Cardiac fibroblast (primary cell): ENCODE measurements around the gene TAS2R9.
"Not testable (repeated sequence)": the region's sequence is repeated elsewhere in the genome, so short reads cannot be mapped to it uniquely, and the experiment has no call there.

Experiments
- DNase-seq, 2 donors: peaks; one replicate each; pipeline versions ENCODE4 v3.0.0 to v3.0.0-alpha.2; 2010; ENCODE audit warnings: low read depth in 2 of 2
- H3K4me3 ChIP-seq, 2 donors: replicated peaks in 1 of 2; 1 replicate in 1 of 2; 2 replicates in 1 of 2; pipeline ENCODE4 v1.5.1; 2011; ENCODE audit warnings: low read depth in 2 of 2, low read length in 2 of 2, mild to moderate bottlenecking in 2 of 2, moderate library complexity in 1 of 2
- TF ChIP-seq, protein P1 (sequence below): IDR thresholded peaks from one replicate; pipeline ENCODE4 v1.5.1; 2011; ENCODE audit warnings: low read depth, mild to moderate bottlenecking, low read length, inconsistent platforms

Gene TAS2R9

DNA sequence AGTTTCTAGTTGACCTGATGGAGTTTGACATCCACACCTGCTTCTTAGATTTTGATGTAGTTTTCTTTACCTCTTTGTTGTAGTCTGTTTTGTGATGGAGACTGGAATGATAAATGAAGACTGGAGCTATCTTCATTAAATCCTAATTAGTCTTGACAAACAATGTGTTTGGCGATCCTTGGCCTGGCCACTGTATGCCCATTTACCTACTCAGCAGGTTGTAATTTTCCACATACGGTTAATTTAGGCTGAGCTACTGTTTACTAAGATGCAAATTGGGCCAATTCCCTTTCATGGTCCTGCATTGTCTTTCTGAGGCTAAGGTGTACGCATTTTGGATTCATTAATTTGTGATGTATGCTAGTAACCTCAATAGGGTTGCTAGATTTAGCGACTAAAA lies 7.4 kb downstream of the TAS2R9 start, which contains the start of gene TAS2R7:
TSS of gene TAS2R7 (minus strand) at position 41 of the 400 bp plus-strand sequence. CDS start 57 bp downstream, outside the sequence.
- no peak within 1 kb of the TSS for H3K4me3 ChIP-seq
- DNase-seq = no peak
- TF ChIP-seq, protein P1, sequence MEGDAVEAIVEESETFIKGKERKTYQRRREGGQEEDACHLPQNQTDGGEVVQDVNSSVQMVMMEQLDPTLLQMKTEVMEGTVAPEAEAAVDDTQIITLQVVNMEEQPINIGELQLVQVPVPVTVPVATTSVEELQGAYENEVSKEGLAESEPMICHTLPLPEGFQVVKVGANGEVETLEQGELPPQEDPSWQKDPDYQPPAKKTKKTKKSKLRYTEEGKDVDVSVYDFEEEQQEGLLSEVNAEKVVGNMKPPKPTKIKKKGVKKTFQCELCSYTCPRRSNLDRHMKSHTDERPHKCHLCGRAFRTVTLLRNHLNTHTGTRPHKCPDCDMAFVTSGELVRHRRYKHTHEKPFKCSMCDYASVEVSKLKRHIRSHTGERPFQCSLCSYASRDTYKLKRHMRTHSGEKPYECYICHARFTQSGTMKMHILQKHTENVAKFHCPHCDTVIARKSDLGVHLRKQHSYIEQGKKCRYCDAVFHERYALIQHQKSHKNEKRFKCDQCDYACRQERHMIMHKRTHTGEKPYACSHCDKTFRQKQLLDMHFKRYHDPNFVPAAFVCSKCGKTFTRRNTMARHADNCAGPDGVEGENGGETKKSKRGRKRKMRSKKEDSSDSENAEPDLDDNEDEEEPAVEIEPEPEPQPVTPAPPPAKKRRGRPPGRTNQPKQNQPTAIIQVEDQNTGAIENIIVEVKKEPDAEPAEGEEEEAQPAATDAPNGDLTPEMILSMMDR = no peak

DNA sequence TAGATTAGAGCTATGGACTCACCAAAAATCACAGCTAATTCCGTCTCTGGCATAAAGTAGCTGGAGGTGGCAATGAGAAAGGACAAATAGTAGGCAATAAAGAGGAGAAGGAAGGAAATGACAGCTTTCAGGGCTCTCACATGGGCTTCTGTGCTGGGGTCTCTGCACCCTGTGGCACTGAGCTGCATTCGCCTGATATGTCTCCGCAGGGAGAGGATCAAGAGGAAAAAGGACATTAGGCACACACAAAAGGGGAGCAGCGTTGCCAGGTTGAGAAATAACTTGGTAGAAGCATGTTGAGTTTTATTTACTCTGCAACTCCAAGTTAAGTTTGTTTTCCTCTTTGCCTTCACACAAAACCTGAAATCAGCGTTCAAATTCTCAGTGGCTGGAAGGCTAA lies 8.2 kb downstream of the TAS2R9 start:
- no peak overlapping the region for H3K4me3 ChIP-seq
- no peak for DNase-seq
- TF ChIP-seq, protein P1 = no peak

DNA sequence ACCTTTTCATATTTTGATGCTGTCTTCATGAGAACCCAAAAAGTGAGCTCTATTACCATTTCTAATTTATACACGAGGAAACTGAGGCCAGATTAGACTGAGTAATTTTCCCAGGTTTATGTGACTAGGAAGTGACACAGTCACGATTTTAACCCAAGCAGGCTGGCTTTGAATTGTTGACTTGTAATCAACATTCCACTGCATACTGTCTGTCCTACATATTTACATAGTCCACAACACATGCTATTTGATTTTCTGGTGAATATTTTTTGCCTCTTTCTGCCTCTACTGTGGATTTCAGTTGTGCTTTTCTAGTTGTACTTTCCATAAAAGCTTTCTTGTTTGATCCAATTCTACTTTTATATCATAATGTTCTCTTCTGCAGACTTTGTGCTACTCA lies 15.7 kb downstream of the TAS2R9 start:
- TF ChIP-seq, protein P1 = no peak
- DNase-seq = no peak

DNA sequence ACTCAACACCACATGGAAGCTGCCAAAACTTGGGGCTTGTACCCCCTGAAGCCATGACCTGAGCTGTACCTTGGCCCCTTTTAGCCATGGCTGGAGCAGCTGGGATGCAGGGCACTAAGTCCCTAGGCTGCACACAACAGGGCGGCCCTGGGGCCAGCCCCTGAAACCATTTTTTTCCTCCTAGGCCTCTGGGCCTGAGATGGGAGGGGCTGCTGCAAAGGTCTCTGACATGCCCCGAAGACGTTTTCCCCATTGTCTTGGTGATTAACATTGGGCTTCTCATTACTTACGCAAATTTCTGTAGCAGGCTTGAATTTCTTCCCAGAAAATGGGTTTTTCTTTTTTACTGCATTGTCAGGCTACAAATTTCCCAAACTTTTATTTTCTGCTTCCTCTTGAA lies 18.2 kb downstream of the TAS2R9 start:
- not testable (repeated sequence) for H3K4me3 ChIP-seq, DNase-seq

More for the DNA sequence above, 15.7 kb downstream of the TAS2R9 start:
- H3K4me3 ChIP-seq = no peak overlapping the region

DNA sequence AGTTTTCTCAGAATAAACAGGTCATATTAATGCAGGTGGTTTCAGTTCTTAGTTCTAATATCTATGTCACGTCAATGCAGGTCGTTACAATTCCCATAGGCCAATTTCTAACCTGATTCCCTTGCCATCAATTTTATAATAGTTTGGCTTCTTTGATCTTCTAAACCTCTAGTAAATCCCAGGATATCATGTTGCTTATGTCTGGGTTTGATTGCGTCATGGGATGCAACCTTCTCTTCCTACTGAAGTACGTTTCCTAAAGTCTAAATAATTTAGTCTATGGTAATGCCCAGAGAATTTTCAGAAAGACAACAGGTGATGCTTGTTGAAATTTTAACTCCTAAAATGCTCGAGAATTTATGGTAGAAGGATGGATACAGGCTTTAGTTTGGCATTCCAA lies 26.7 kb downstream of the TAS2R9 start:
- TF ChIP-seq, protein P1 = no peak
- H3K4me3 ChIP-seq = no peak overlapping the region
- no peak for DNase-seq

DNA sequence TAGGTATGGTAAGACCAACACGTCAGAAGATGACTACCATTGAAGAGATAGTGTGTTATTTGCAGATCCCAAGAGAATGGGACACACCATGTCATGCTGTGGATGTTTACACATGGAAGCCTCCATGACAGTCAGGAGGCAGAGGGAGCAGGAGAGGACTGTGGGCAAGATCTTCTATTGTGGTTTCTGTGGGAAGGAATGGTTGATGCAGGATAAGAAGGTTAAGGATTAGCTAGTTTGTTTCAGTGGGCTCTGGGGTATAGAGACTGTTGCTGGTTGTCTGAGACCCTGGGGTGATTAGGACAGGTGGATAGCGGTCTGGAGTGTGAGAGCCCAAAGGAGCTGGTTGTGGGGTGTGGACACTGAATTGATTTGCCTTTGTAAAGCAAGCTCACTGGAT lies 30.9 kb downstream of the TAS2R9 start:
- no peak for DNase-seq
- TF ChIP-seq, protein P1 = no peak
- no peak overlapping the region for H3K4me3 ChIP-seq

DNA sequence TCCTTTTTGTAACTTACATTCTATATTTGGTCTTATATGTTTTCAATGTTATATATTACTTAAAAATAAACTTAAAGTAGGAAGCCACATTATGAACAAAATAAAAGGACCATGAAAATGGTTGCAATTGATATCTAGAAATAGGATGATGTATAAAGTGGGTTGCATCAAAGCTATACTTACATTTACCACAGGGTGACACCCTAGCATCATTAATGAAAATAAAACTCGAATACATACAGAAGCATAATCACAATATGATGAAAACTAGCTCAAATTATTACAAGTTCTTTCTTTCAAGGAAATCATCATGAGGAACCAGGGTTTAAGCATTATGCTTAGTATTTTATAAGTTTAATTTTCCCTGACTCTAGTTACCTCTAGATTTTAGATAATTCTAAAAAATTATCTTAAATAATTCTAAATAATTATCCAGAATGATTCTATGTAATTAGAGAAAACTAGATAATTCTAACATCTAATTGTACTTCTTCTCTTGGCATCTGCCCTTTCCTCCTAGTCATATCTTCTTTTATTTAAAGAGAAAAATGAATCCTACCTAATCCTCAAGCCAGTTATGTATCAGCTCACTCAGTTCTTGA lies 38.7 kb downstream of the TAS2R9 start:
- H3K4me3 ChIP-seq = no peak overlapping the region
- TF ChIP-seq, protein P1 = peak; percentile 50
- peak; percentile 62 to 69 for DNase-seq
